ENCODE data around the gene DBT.
"Not testable (repeated sequence)": the region's sequence is repeated elsewhere in the genome, so short reads cannot be mapped to it uniquely, and the experiment has no call there.

DBT gene

GRCh38 chr1:100249537-100250257, at the start of gene DBT:
TSS of gene DBT (minus strand) at chr1:100249834. CDS start at chr1:100249820, 14 bp downstream.
- peak; percentile 95 for DNase-seq

- DNase-seq = no peak
Measured at GRCh38 chr1:100298512-100298911, 48.9 kb upstream of the DBT start.

GRCh38 chr1:100296997-100297396, 47.4 kb upstream of the DBT start:
- not testable (repeated sequence) for DNase-seq

GRCh38 chr1:100296140-100296539, 46.5 kb upstream of the DBT start:
- no peak for DNase-seq

- no peak for DNase-seq
Measured at GRCh38 chr1:100292711-100293110, 43.1 kb upstream of the DBT start.

GRCh38 chr1:100290291-100290690, 40.7 kb upstream of the DBT start:
- DNase-seq = no peak

GRCh38 chr1:100287162-100287561, 37.5 kb upstream of the DBT start:
- no peak for DNase-seq

- DNase-seq = no peak
Measured at GRCh38 chr1:100284591-100284990, 35.0 kb upstream of the DBT start.

- no peak for DNase-seq
Measured at GRCh38 chr1:100279954-100280682, 30.5 kb upstream of the DBT start.

- DNase-seq = no peak
Measured at GRCh38 chr1:100279358-100279923, 29.8 kb upstream of the DBT start.

- peak; percentile 8 for DNase-seq
Measured at GRCh38 chr1:100277866-100278265, 28.2 kb upstream of the DBT start.

- DNase-seq = no peak
Measured at GRCh38 chr1:100268202-100268601, 18.6 kb upstream of the DBT start.

GRCh38 chr1:100267284-100267683, 17.6 kb upstream of the DBT start:
- DNase-seq = no peak

GRCh38 chr1:100266741-100267140, 17.1 kb upstream of the DBT start:
- DNase-seq = peak; percentile 37

- DNase-seq = peak; percentile 97
Measured at GRCh38 chr1:100265931-100266740, 16.5 kb upstream of the DBT start, which contains the start of gene RTCA. TSS of gene RTCA (plus strand) at chr1:100266216. CDS start at chr1:100266376, 160 bp downstream.

- peak; percentile 36 for DNase-seq
Measured at GRCh38 chr1:100265562-100265930, 15.9 kb upstream of the DBT start.

GRCh38 chr1:100264081-100264480, 14.4 kb upstream of the DBT start:
- not testable (repeated sequence) for DNase-seq

GRCh38 chr1:100261686-100262085, 12.1 kb upstream of the DBT start:
- DNase-seq = no peak

- DNase-seq = not testable (repeated sequence)
Measured at GRCh38 chr1:100258427-100258826, 8.8 kb upstream of the DBT start.

GRCh38 chr1:100256273-100256672, 6.6 kb upstream of the DBT start:
- not testable (repeated sequence) for DNase-seq

GRCh38 chr1:100253552-100253951, 3.9 kb upstream of the DBT start:
- no peak for DNase-seq

- no peak for DNase-seq
Measured at GRCh38 chr1:100252901-100253300, 3.3 kb upstream of the DBT start.

GRCh38 chr1:100250807-100251206, 1.2 kb upstream of the DBT start:
- no peak for DNase-seq

Data from activated CD4-positive, alpha-beta T cell treated with anti-CD3 and anti-CD28 coated beads for 48 hours (primary cell).